ENCODE measurements around the gene OR52R1. TPM values are rescaled to one million over a fixed set of nuclear protein-coding genes. Genes with fewer than 3 reads are reported as not detected.

The OR52R1 gene
- not detected in 2 replicates for total RNA-seq (2021)
- long read RNA-seq = 0 reads

GRCh38 chr11:4804280-4804679, at the start of gene OR52R1:
OR52R1 (minus strand) TSS chr11:4804380; CDS start chr11:4804380, 0 bp downstream.
- H2BK20ac ChIP-seq (ENCODE audit: low read depth, low read length, poor library complexity, severe bottlenecking) = no peak within 1 kb of the TSS
- no peaks in the 10 kb centered on the region for H3K27me3 Mint-ChIP-seq (ENCODE audit: low read depth)

More at GRCh38 chr11:4804280-4804679, at the start of gene OR52R1:
- 0 out of 4 replicates have a peak, but pooled peaks cover 0 to 2% of the 10 kb centered on the region in 2 experiments for H3K4me1 Mint-ChIP-seq
- H3T11ph ChIP-seq (ENCODE audit: low read length) = no peak within 1 kb of the TSS
- no peak within 1 kb of the TSS for H3K4me3 Mint-ChIP-seq
- H3K27ac Mint-ChIP-seq = no peak within 1 kb of the TSS
- H3K36me3 Mint-ChIP-seq (ENCODE audit: insufficient read depth in 1 of 3, low read depth in 3 of 3) = no peaks in the 10 kb centered on the region
- no peak within 1 kb of the TSS for H4K5ac ChIP-seq (ENCODE audit: insufficient read length, low read depth, low read length)
- H3K79me2 ChIP-seq (ENCODE audit: insufficient read depth, low read length) = no peaks in the 10 kb centered on the region
- no peaks in the 10 kb centered on the region for H3K23me2 ChIP-seq (ENCODE audit: insufficient read length, low read depth, low read length, poor library complexity, severe bottlenecking)
- H4K20me1 ChIP-seq (ENCODE audit: control insufficient read depth, insufficient read depth, insufficient read length) = no peaks in the 10 kb centered on the region
- H2BK12ac ChIP-seq (ENCODE audit: insufficient read length, low read depth, low read length) = no peak within 1 kb of the TSS
- no peak within 1 kb of the TSS for H3K23ac ChIP-seq (ENCODE audit: insufficient read length, low read depth, low read length)
- no peak within 1 kb of the TSS for H4K91ac ChIP-seq (ENCODE audit: insufficient read length, low read depth, low read length)
- H3K56ac ChIP-seq (ENCODE audit: insufficient read length, low read depth, low read length) = no peak within 1 kb of the TSS
- no peaks in the 10 kb centered on the region for H3K9me3 Mint-ChIP-seq
- no peak within 1 kb of the TSS for H2AFZ ChIP-seq (ENCODE audit: low read length)
- H3K14ac ChIP-seq (ENCODE audit: insufficient read depth, low read length) = no peak within 1 kb of the TSS; the same call in 1 of the 2 replicates
- H2AK5ac ChIP-seq (ENCODE audit: insufficient read length, low read length) = no peak within 1 kb of the TSS
- H3K4me2 ChIP-seq (ENCODE audit: insufficient read depth, insufficient read length, low read length) = no peak within 1 kb of the TSS
- no peak within 1 kb of the TSS for H3K9ac ChIP-seq (ENCODE audit: extremely low read depth, insufficient read length, low read length)
- DNase-seq = no peak
- no peaks in the 10 kb centered on the region for H3K79me1 ChIP-seq (ENCODE audit: insufficient read depth, low read depth, low read length, poor library complexity, severe bottlenecking)
- H3K27me3 ChIP-seq (ENCODE audit: insufficient read depth, low read length) = no peaks in the 10 kb centered on the region
- H3K4ac ChIP-seq (ENCODE audit: low read depth, low read length) = no peak within 1 kb of the TSS; the same call in 1 of the 2 replicates
- no peaks in the 10 kb centered on the region for H3K9me3 ChIP-seq (ENCODE audit: control insufficient read depth, low read depth, low read length)
- H2BK5ac ChIP-seq (ENCODE audit: insufficient read length, low read length) = no peak within 1 kb of the TSS
- no CpG with 5 or more reads among the region's 3 CpGs for WGBS (ENCODE audit: extremely low coverage, insufficient read length, low lambda C conversion rate)
- TF ChIP-seq CTCF (conservative IDR thresholded peaks at IDR 0.05) = no peak
- no peak within 1 kb of the TSS for H4K8ac ChIP-seq (replicated peaks; ENCODE audit: insufficient read length, low read depth, low read length)
- H2BK15ac ChIP-seq (ENCODE audit: low read depth, low read length) = no peak within 1 kb of the TSS
- H3K4me1 ChIP-seq (ENCODE audit: insufficient read depth, low read length) = no peaks in the 10 kb centered on the region
- H2BK120ac ChIP-seq (ENCODE audit: low read depth, low read length, poor library complexity, severe bottlenecking) = no peak within 1 kb of the TSS
- no peak within 1 kb of the TSS for H3K18ac ChIP-seq (ENCODE audit: insufficient read length, low read depth, low read length)
- H3K27ac ChIP-seq (ENCODE audit: insufficient read length, low read depth, low read length) = no peak within 1 kb of the TSS

All from H9 (cell line).